ENCODE measurements around the gene POLR3GL.
"Not testable (repeated sequence)": the region's sequence is repeated elsewhere in the genome, so short reads cannot be mapped to it uniquely, and the experiment has no call there.

Gene POLR3GL

GRCh38 chr1:145964328-145965118 is at the start of gene POLR3GL, which contains the start of gene ANKRD34A:
TSS of gene POLR3GL (plus strand) at chr1:145964690. CDS start at chr1:145974866, 10,176 bp downstream.
TSS of gene ANKRD34A (minus strand) at chr1:145964575. CDS start at chr1:145961759, 2,816 bp downstream.
- H3K27me3 ChIP-seq (ENCODE audit: low read depth) = no peaks in the 10 kb centered on the region
- H3K36me3 ChIP-seq (replicated peaks) = no peaks in the 10 kb centered on the region
- peak; percentile 92 to 95 for DNase-seq (ENCODE audit: low spot score in 2 of 2)
- no peaks in the 10 kb centered on the region for H3K9me3 ChIP-seq
- H3K4me1 ChIP-seq = peaks cover 29% of the 10 kb centered on the region
- in situ Hi-C loops (cut with MboI; ENCODE audit: low sequenced_read_pairs) = loop anchor here (5.0 kb wide), 1 partner anchor 37 kb away; the partner anchor contains the start of gene RBM8A
- peak within 1 kb of the TSS; percentile 44 for H3K4me3 ChIP-seq

GRCh38 chr1:145916745-145917144 is 47.7 kb upstream of the POLR3GL start:
- in situ Hi-C loops (cut with MboI; ENCODE audit: low sequenced_read_pairs) = no loop called here
- peaks cover 8% of the 10 kb centered on the region for H3K4me1 ChIP-seq
- DNase-seq (ENCODE audit: low spot score in 2 of 2) = no peak
- H3K4me3 ChIP-seq = no peak overlapping the region
- H3K36me3 ChIP-seq (replicated peaks) = peaks cover 9% of the 10 kb centered on the region
- no peaks in the 10 kb centered on the region for H3K9me3 ChIP-seq
- H3K27me3 ChIP-seq (ENCODE audit: low read depth) = no peaks in the 10 kb centered on the region

GRCh38 chr1:145917595-145917994 is 46.9 kb upstream of the POLR3GL start:
- Histone ChIP-seq H3K36me3 (replicated peaks) (peaks cover 14% of the 10 kb centered on the region), H3K9me3 (no peaks in the 10 kb centered on the region), H3K4me3 (peak overlapping the region; percentile 73), H3K27me3 (ENCODE audit: low read depth) (no peaks in the 10 kb centered on the region), H3K4me1 (peaks cover 8% of the 10 kb centered on the region)
- DNase-seq (ENCODE audit: low spot score in 2 of 2) = no peak
- in situ Hi-C loops (cut with MboI; ENCODE audit: low sequenced_read_pairs) = no loop called here

- Histone ChIP-seq H3K36me3 (replicated peaks) (peaks cover 15% of the 10 kb centered on the region), H3K27me3 (ENCODE audit: low read depth) (no peaks in the 10 kb centered on the region), H3K4me3 (peak within 1 kb of the TSS; percentile 73), H3K4me1 (peaks cover 8% of the 10 kb centered on the region), H3K9me3 (no peaks in the 10 kb centered on the region)
- DNase-seq (ENCODE audit: low spot score in 2 of 2) = peak; percentile 87 to 90
- in situ Hi-C loops (cut with MboI; ENCODE audit: low sequenced_read_pairs) = no loop called here
Measured at GRCh38 chr1:145918144-145918991, 46.1 kb upstream of the POLR3GL start, which contains the start of gene PEX11B. TSS of gene PEX11B (minus strand) at chr1:145918717. CDS start at chr1:145918688, 29 bp downstream.

- in situ Hi-C loops (cut with MboI; ENCODE audit: low sequenced_read_pairs) = no loop called here
- Histone ChIP-seq H3K36me3 (replicated peaks) (peaks cover 15% of the 10 kb centered on the region), H3K4me3 (peak overlapping the region; percentile 73), H3K4me1 (peaks cover 8% of the 10 kb centered on the region), H3K27me3 (ENCODE audit: low read depth) (no peaks in the 10 kb centered on the region), H3K9me3 (no peaks in the 10 kb centered on the region)
- peak in 1 of 2 experiments; percentile 55 for DNase-seq (ENCODE audit: low spot score in 2 of 2)
Measured at GRCh38 chr1:145918992-145919939, 45.2 kb upstream of the POLR3GL start.

GRCh38 chr1:145920297-145920696 is 44.2 kb upstream of the POLR3GL start:
- H3K4me1 ChIP-seq; DNase-seq (ENCODE audit: low spot score in 2 of 2); H3K9me3 ChIP-seq; in situ Hi-C loops (cut with MboI; ENCODE audit: low sequenced_read_pairs); H3K27me3 ChIP-seq (ENCODE audit: low read depth); H3K4me3 ChIP-seq: not testable (repeated sequence)
- H3K36me3 ChIP-seq (replicated peaks) = peaks cover 15% of the 10 kb centered on the region

- no peaks in the 10 kb centered on the region for H3K27me3 ChIP-seq (ENCODE audit: low read depth)
- H3K4me3 ChIP-seq = no peak overlapping the region
- H3K9me3 ChIP-seq = no peaks in the 10 kb centered on the region
- no peak for DNase-seq (ENCODE audit: low spot score in 2 of 2)
- in situ Hi-C loops (cut with MboI; ENCODE audit: low sequenced_read_pairs) = no loop called here
- H3K36me3 ChIP-seq (replicated peaks) = peaks cover 20% of the 10 kb centered on the region
- H3K4me1 ChIP-seq = peaks cover 13% of the 10 kb centered on the region
Measured at GRCh38 chr1:145922266-145922665, 42.2 kb upstream of the POLR3GL start.

- in situ Hi-C loops (cut with MboI; ENCODE audit: low sequenced_read_pairs) = loop anchor here (5.0 kb wide), 1 partner anchor 36 kb away; the partner anchor contains the start of genes ANKRD34A and POLR3GL
- peak; percentile 38 to 62 for DNase-seq (ENCODE audit: low spot score in 2 of 2)
- H3K36me3 ChIP-seq (replicated peaks) = peaks cover 18% of the 10 kb centered on the region
Measured at GRCh38 chr1:145926686-145927062, 37.8 kb upstream of the POLR3GL start.

GRCh38 chr1:145927063-145927886 is 37.2 kb upstream of the POLR3GL start, which contains the start of gene RBM8A:
TSS of gene RBM8A (minus strand) at chr1:145927484. CDS start at chr1:145927426, 58 bp downstream.
- in situ Hi-C loops (cut with MboI; ENCODE audit: low sequenced_read_pairs) = loop anchor here (5.0 kb wide), 1 partner anchor 35 kb away; the partner anchor contains the start of genes ANKRD34A and POLR3GL
- Histone ChIP-seq H3K4me3 (peak within 1 kb of the TSS; percentile 78), H3K9me3 (no peaks in the 10 kb centered on the region)

More at GRCh38 chr1:145926686-145927062, 37.8 kb upstream of the POLR3GL start:
- Histone ChIP-seq H3K4me3 (peak overlapping the region; percentile 78), H3K9me3 (no peaks in the 10 kb centered on the region), H3K27me3 (ENCODE audit: low read depth) (no peaks in the 10 kb centered on the region), H3K4me1 (peaks cover 8% of the 10 kb centered on the region; the same call in 1 of the 2 replicates)

GRCh38 chr1:145927916-145928643 is 36.4 kb upstream of the POLR3GL start:
- H3K4me1 ChIP-seq = peaks cover 17% of the 10 kb centered on the region
- no peaks in the 10 kb centered on the region for H3K9me3 ChIP-seq
- in situ Hi-C loops (cut with MboI; ENCODE audit: low sequenced_read_pairs) = loop anchor here (5.0 kb wide), 1 partner anchor 34 kb away; the partner anchor contains the start of genes ANKRD34A and POLR3GL

More at GRCh38 chr1:145927063-145927886, 37.2 kb upstream of the POLR3GL start, which contains the start of gene RBM8A:
- peak; percentile 96 for DNase-seq (ENCODE audit: low spot score in 2 of 2)
- H3K4me1 ChIP-seq = peaks cover 11% of the 10 kb centered on the region
- no peaks in the 10 kb centered on the region for H3K27me3 ChIP-seq (ENCODE audit: low read depth)
- H3K36me3 ChIP-seq (replicated peaks) = peaks cover 12% of the 10 kb centered on the region

GRCh38 chr1:145932522-145933009 is 31.9 kb upstream of the POLR3GL start:
- H3K4me3 ChIP-seq; H3K27me3 ChIP-seq (ENCODE audit: low read depth); in situ Hi-C loops (cut with MboI; ENCODE audit: low sequenced_read_pairs); H3K9me3 ChIP-seq: not testable (repeated sequence)
- peak; percentile 38 to 58 for DNase-seq (ENCODE audit: low spot score in 2 of 2)
- Histone ChIP-seq H3K36me3 (replicated peaks) (peaks cover 11% of the 10 kb centered on the region), H3K4me1 (peaks cover 20% of the 10 kb centered on the region)

More at GRCh38 chr1:145927916-145928643, 36.4 kb upstream of the POLR3GL start:
- Histone ChIP-seq H3K36me3 (replicated peaks) (peaks cover 8% of the 10 kb centered on the region), H3K4me3 (peak overlapping the region; percentile 78), H3K27me3 (ENCODE audit: low read depth) (no peaks in the 10 kb centered on the region)
- DNase-seq (ENCODE audit: low spot score in 2 of 2) = no peak

Measured in HAP-1 (cell line).